ENCODE data around the gene CARD9. TPM values are rescaled to one million over a fixed set of nuclear protein-coding genes. Genes with fewer than 3 reads are reported as not detected.

CARD9 gene
- total and polyA plus RNA-seq, 2 of the 8 experiments (the other 6 are each of a cell fraction or from before 2014, with no cell fraction given), result 0.15 to 1.1 TPM

DNA sequence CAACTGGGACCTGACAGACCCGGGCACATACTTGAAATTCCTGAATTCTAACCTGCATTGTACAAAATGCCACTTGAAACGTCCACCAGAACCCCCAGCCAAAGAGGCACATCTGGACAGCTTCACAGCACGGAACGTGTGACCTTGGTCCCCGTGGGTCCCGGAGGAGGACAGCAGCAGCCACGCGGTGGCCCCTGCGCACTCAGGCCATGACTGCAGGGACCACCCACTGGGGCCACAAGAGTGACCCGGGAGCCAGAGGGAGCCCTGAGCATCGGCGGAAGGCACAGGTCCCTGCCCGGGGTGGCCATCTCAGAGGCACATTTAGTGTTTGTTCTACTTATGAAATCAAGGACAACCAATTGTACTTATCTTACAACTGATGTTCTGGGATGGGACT is 28.6 kb upstream of the CARD9 start:
- no peak overlapping the region for H3K4me3 ChIP-seq (ENCODE audit: extremely low read depth in 1 of 4, insufficient read depth in 2 of 4, low read depth in 3 of 4, low read length in 4 of 4)
- H2BK120ac ChIP-seq (replicated peaks; ENCODE audit: low read depth, low read length), result no peak overlapping the region
- H3K36me3 ChIP-seq (ENCODE audit: control insufficient read depth in 2 of 4, insufficient read depth in 4 of 4, low read length in 3 of 4), result peaks cover 19 to 51% (median 40%) of the 10 kb centered on the region in 4 experiments
- no peak overlapping the region for H2BK20ac ChIP-seq (ENCODE audit: low read length)
- no peak overlapping the region for H3K23ac ChIP-seq (ENCODE audit: insufficient read length)
- no peak overlapping the region for H3K27ac ChIP-seq (ENCODE audit: low read depth, low read length)
- WGBS, 2 experiments (ENCODE audit: extremely low coverage in 1 of 2, insufficient coverage in 1 of 2, insufficient read length in 1 of 2, insufficient replicate concordance in 2 of 2, low coverage in 1 of 2, low lambda C conversion rate in 2 of 2, missing lambda C conversion rate in 1 of 2), result 98% methylated on average over 13 of the region's 13 CpGs; no CpG with 5 or more reads in 1 of the 2 experiments
- no peak for FAIRE-seq
- H3K9me3 ChIP-seq (ENCODE audit: insufficient read depth in 2 of 2, low read depth in 1 of 2, low read length in 1 of 2), result no peaks in the 10 kb centered on the region
- H2BK5ac ChIP-seq (ENCODE audit: low read depth, low read length), result no peak overlapping the region
- no peak overlapping the region for H3K56ac ChIP-seq (replicated peaks; ENCODE audit: insufficient read length, low read depth, low read length)
- DNase-seq (ENCODE audit: low read depth in 1 of 2, low spot score in 2 of 2), result no peak
- ChIA-PET POLR2A (ENCODE audit: partially characterized antibody) (interaction anchor here (0.8 to 14.6 kb wide), 15 partner anchors 9 to 480 kb away, joined by 3 to 139 read pairs (median 14); partner anchors contain the start of genes DNLZ, ENTR1 and PMPCA), CTCF (ENCODE audit: partially characterized antibody) (interaction anchor here (0.5 to 3.4 kb wide), 10 partner anchors 8 to 79 kb away, joined by 3 to 26 read pairs (median 6); partner anchors contain the start of genes ENTR1 and PMPCA)
- H4K5ac ChIP-seq (ENCODE audit: insufficient read length, low read depth, low read length), result no peak overlapping the region
- H3K14ac ChIP-seq (ENCODE audit: insufficient read length), result no peak overlapping the region
- TF ChIP-seq SIX5 (IDR thresholded peaks at IDR 0.05; ENCODE audit: low read depth, low read length) (no peak), RNF2 (IDR thresholded peaks at IDR 0.05; ENCODE audit: borderline replicate concordance, low read depth, low read length, missing control alignments, poor library complexity, severe bottlenecking) (no peak), BACH1 (IDR thresholded peaks at IDR 0.05; ENCODE audit: low read length) (no peak)
- peaks cover 6% of the 10 kb centered on the region; the same call in 1 of the 2 replicates for H3K23me2 ChIP-seq (ENCODE audit: low read depth, low read length)
- no peak overlapping the region for H3K4ac ChIP-seq (replicated peaks; ENCODE audit: insufficient read length, low read depth, low read length)
- peaks cover 0 to 23% of the 10 kb centered on the region in 2 experiments; a peak in 2 of 4 replicates for H3K79me2 ChIP-seq (ENCODE audit: control insufficient read depth in 1 of 2, insufficient read depth in 2 of 2, low read length in 2 of 2)
- H3K79me1 ChIP-seq (ENCODE audit: low read depth, low read length), result peaks cover 12% of the 10 kb centered on the region; the same call in 1 of the 2 replicates
- no peak overlapping the region for H4K8ac ChIP-seq (ENCODE audit: extremely low read depth, insufficient read depth, low read length)
- H2BK12ac ChIP-seq (ENCODE audit: low read depth, low read length), result no peak overlapping the region
- no peak overlapping the region for H2AFZ ChIP-seq (ENCODE audit: low read length)
- H4K20me1 ChIP-seq (replicated peaks in 1 of 2; ENCODE audit: control insufficient read depth in 1 of 2, insufficient read depth in 2 of 2, low read length in 2 of 2), result peaks cover 5 to 12% of the 10 kb centered on the region in 2 experiments
- H3K9ac ChIP-seq (replicated peaks in 1 of 4; ENCODE audit: extremely low read depth in 1 of 4, low read depth in 3 of 4, low read length in 3 of 4), result no peak overlapping the region
- H4K91ac ChIP-seq (replicated peaks; ENCODE audit: insufficient read length, low read length), result no peak overlapping the region
- peaks cover 0 to 10% (median 7%) of the 10 kb centered on the region in 4 experiments; a peak in 5 of 7 replicates for H3K4me1 ChIP-seq (replicated peaks in 1 of 4; ENCODE audit: control insufficient read depth in 3 of 4, insufficient read depth in 4 of 4, low read length in 3 of 4)
- H3K4me2 ChIP-seq (ENCODE audit: insufficient read depth in 1 of 2, low read depth in 2 of 2, low read length in 2 of 2), result no peak overlapping the region
- H2AK5ac ChIP-seq (ENCODE audit: low read depth, low read length), result no peak overlapping the region
- no peak overlapping the region for H2BK15ac ChIP-seq (ENCODE audit: low read length)
- no peak overlapping the region for H3K18ac ChIP-seq (ENCODE audit: extremely low read depth, low read length)
- no peaks in the 10 kb centered on the region for H3K27me3 ChIP-seq (replicated peaks in 1 of 4; ENCODE audit: control insufficient read depth in 3 of 4, extremely low read depth in 1 of 4, insufficient read depth in 3 of 4, low read length in 3 of 4)
